ENCODE results near the gene LGALS14.

GRCh38 chr19:39681416-39681815 is 22.9 kb upstream of the LGALS14 start:
- no peak for TF ChIP-seq EZH2 (IDR thresholded peaks at IDR 0.05)
- TF ChIP-seq POLR2AphosphoS5 (IDR thresholded peaks at IDR 0.05; ENCODE audit: borderline replicate concordance, low read depth, low read length): no peak
